Activated naive CD8-positive, alpha-beta T cell (primary cell): ENCODE data around the gene CELF2.

Source experiments
- H3K27ac Mint-ChIP-seq: one replicate; pipeline ENCODE4 v1.8.0; 2021; ENCODE audit warnings: mixed read lengths
- H3K27me3 Mint-ChIP-seq: one replicate; pipeline ENCODE4 v1.8.0; 2021; ENCODE audit warnings: mixed read lengths
- H3K36me3 Mint-ChIP-seq: one replicate; pipeline ENCODE4 v1.8.0; 2021; ENCODE audit warnings: mixed read lengths
- H3K4me1 Mint-ChIP-seq: one replicate; pipeline ENCODE4 v1.8.0; 2021; ENCODE audit warnings: low read depth, mixed read lengths
- H3K4me3 Mint-ChIP-seq: one replicate; pipeline ENCODE4 v1.8.0; 2021; ENCODE audit warnings: mild to moderate bottlenecking, mixed read lengths
- H3K9me3 Mint-ChIP-seq: one replicate; pipeline ENCODE4 v1.8.0; 2021; ENCODE audit warnings: low read depth, mixed read lengths

The CELF2 gene

DNA sequence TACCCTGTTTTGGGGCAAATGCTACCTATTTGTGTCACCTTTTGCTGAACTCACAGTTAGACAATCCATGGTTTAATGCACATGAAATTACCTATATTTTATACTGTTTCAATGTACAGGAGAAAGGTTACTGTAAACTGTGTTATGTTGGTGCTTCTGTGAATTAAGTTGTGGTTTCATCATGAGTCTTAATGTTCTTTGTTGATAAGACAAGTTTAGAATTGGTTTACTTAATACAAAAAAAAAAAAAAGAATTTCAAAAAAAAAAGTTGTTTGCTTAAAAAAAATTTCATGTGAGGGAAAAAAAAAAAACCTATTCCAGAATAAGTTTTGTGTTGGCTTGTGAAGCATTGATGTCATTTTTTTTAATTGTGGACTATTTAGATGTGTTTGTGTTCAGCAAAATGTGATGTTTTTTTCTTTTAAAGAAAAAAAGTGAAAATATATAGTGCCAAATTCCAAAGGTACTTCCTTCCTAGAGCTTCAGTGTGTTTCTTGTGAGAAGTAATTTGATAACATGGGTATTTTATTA lies 313.4 kb downstream of the CELF2 start:
- Mint-ChIP-seq H3K9me3 (no peaks in the 10 kb centered on the region), H3K4me3 (no peak overlapping the region), H3K27me3 (no peaks in the 10 kb centered on the region), H3K36me3 (peaks cover 4% of the 10 kb centered on the region), H3K27ac (peak overlapping the region; percentile 58), H3K4me1 (peaks cover 51% of the 10 kb centered on the region)

DNA sequence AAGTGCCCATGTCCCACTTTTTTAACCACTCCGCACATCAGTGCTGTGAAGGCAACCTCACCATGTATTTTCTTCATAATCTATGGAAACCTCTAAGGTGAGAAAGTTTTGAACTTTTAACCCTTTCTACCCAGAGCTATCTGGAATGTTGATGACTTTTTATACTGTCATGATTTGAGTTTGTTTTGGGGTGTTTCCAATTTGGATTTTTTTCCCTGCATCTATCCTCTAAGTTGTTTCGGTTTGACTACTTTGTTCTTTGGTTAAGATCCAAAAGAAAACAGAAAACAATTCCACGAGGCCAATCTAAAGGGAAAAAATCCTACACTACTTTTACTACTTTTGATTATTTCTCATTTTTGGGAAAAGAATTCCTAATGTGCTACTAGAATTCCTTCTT lies 314.1 kb downstream of the CELF2 start:
- H3K9me3 Mint-ChIP-seq: no peaks in the 10 kb centered on the region
- peak overlapping the region; percentile 91 for H3K27ac Mint-ChIP-seq
- peaks cover 53% of the 10 kb centered on the region for H3K4me1 Mint-ChIP-seq
- H3K4me3 Mint-ChIP-seq: no peak overlapping the region
- peaks cover 4% of the 10 kb centered on the region for H3K36me3 Mint-ChIP-seq
- no peaks in the 10 kb centered on the region for H3K27me3 Mint-ChIP-seq

DNA sequence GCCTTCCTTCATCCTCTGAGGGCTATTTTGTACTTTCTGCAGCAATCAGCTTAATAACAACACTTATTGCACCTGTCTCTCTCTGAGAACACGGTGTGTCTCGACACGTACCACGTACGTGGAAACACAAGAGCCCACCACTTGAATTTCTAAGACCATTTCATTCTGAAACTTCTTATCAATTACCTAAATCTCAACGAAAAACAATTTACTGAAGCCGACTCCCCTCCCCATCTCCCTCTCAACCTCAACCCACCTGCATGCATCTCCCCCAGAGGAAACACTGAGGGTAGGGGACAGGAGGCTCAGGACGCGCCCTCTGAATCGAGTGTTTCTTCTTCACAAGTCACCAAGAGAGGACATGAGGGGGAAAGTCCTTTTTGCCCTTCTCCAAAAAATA lies 315.2 kb downstream of the CELF2 start:
- no peaks in the 10 kb centered on the region for H3K9me3 Mint-ChIP-seq
- H3K27me3 Mint-ChIP-seq: no peaks in the 10 kb centered on the region
- H3K36me3 Mint-ChIP-seq: peaks cover 4% of the 10 kb centered on the region
- no peak overlapping the region for H3K4me3 Mint-ChIP-seq
- peaks cover 51% of the 10 kb centered on the region for H3K4me1 Mint-ChIP-seq
- H3K27ac Mint-ChIP-seq: peak overlapping the region; percentile 91

DNA sequence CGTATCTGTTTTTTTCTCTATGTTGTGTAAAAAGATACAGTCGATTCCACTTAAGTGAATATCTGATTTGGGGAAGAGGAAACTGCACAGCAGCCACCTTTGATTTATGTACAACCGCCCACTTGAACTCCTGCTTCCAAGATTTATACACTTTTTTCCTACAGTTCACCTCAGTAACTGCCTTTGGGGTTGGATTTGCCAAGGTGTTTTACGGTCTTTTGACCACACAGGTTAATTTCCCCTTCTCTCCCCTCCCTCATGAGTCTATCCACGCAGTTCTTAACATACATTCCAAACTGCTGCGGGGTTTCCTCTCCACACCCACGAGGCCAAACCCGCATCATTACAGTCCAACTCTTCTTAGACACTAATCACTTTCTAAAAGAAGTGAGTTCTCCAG lies 316.8 kb downstream of the CELF2 start:
- H3K9me3 Mint-ChIP-seq: no peaks in the 10 kb centered on the region
- no peaks in the 10 kb centered on the region for H3K27me3 Mint-ChIP-seq
- peaks cover 44% of the 10 kb centered on the region for H3K4me1 Mint-ChIP-seq
- H3K27ac Mint-ChIP-seq: peak overlapping the region; percentile 13
- no peak overlapping the region for H3K4me3 Mint-ChIP-seq
- H3K36me3 Mint-ChIP-seq: peaks cover 4% of the 10 kb centered on the region

DNA sequence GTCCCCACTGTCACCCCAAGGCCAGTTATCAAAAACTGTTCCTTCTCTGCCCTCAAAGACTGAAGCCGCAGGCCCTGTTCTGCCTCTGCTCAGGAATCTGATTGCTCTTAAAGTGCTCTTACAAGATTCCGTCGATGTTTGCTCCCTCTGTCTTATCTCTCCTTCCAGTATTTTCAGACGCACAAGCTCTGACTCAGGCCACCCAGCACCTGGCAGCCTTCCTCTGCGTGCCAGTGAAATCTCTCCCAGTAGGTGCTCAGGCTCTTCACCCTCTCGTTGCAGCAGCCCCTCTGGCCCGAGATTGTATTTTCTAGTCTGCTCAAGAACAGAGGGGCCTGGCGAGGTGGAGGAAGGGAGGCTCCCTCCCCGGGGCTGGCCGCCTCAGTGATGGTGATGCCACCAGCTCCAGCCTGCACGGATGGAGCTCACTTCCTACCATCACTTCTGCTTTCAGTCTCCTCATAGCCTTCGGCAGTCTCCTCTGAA lies 317.5 kb downstream of the CELF2 start:
- Mint-ChIP-seq H3K4me1 (peaks cover 38% of the 10 kb centered on the region), H3K27ac (peak overlapping the region; percentile 75), H3K4me3 (no peak overlapping the region)

DNA sequence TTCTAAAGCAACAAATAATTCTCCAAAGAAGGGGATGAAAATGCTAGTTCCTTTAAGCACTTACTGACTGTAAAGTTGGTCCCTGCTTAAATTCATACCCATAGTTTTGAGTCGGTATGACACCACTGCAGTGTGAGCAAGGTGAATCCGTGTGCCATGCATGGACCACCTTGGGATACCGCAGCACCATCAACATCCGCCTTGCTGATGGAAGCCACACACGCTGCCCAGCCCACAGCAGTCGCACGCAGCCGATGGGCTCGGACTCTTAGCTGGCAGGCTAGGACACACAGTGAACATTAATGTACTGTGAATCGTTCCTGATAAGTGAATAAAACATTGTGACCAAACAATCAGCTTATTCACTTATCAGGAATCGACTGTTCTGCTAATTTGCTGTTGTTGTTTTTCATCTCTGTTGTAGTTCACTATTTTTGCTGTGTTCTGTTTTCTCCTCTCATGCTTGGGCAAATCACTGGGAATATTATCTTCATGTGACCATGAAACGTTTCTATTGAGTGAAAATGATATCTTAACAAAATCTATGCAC lies 318.3 kb downstream of the CELF2 start:
- H3K4me1 Mint-ChIP-seq: peaks cover 35% of the 10 kb centered on the region
- H3K4me3 Mint-ChIP-seq: no peak overlapping the region
- H3K9me3 Mint-ChIP-seq: no peaks in the 10 kb centered on the region
- no peaks in the 10 kb centered on the region for H3K27me3 Mint-ChIP-seq
- no peaks in the 10 kb centered on the region for H3K36me3 Mint-ChIP-seq
- H3K27ac Mint-ChIP-seq: peak overlapping the region; percentile 67

More for the DNA sequence above, 317.5 kb downstream of the CELF2 start:
- Mint-ChIP-seq H3K27me3 (no peaks in the 10 kb centered on the region), H3K36me3 (peaks cover 2% of the 10 kb centered on the region), H3K9me3 (no peaks in the 10 kb centered on the region)

DNA sequence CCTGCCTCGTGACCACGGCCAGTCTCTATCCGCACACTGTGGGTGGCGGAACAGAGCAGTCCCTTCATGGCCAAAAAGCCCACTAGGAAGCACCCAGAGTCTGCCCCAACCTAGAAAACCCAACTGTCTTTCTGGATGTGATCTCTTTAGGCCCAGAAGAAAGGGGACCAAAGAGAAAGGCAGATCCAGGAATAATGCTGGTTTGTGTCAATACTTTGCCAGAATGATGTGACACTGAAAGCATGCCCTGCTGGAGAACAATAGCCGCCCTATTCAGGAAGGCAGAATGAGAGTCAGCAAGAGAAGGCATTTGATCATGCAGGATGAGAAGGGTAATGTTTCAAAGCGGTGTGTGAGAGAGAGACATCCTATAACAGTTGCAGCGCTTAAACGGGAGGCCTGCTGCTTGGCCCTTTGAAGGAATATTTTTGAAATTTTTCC lies 319.1 kb downstream of the CELF2 start:
- peaks cover 31% of the 10 kb centered on the region for H3K4me1 Mint-ChIP-seq
- H3K4me3 Mint-ChIP-seq: peak overlapping the region; percentile 47
- peak overlapping the region; percentile 86 for H3K27ac Mint-ChIP-seq
- H3K36me3 Mint-ChIP-seq: no peaks in the 10 kb centered on the region
- H3K27me3 Mint-ChIP-seq: no peaks in the 10 kb centered on the region
- H3K9me3 Mint-ChIP-seq: no peaks in the 10 kb centered on the region

DNA sequence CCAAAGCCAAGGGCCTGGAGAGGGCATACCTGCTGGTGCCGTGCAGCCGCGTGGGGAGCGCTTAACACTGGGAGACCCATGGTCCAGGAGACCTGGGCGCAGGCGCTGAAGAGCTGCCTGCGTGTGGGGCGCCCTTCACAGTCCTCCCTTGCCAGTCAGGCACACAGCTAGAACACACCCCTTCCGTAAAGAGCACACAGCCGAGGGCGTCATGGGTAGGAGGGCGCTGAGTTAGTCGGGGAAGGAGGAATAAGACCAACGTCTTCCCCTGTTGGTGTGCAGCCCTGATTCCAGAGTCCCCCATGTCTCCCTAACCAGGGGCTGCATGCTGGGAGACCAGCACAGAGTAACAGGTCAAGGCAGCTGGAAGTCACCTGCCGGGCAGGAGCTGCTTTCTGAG lies 319.8 kb downstream of the CELF2 start:
- Mint-ChIP-seq H3K9me3 (no peaks in the 10 kb centered on the region), H3K27ac (peak overlapping the region; percentile 86), H3K27me3 (no peaks in the 10 kb centered on the region), H3K36me3 (no peaks in the 10 kb centered on the region), H3K4me3 (peak overlapping the region; percentile 1), H3K4me1 (peaks cover 23% of the 10 kb centered on the region)

DNA sequence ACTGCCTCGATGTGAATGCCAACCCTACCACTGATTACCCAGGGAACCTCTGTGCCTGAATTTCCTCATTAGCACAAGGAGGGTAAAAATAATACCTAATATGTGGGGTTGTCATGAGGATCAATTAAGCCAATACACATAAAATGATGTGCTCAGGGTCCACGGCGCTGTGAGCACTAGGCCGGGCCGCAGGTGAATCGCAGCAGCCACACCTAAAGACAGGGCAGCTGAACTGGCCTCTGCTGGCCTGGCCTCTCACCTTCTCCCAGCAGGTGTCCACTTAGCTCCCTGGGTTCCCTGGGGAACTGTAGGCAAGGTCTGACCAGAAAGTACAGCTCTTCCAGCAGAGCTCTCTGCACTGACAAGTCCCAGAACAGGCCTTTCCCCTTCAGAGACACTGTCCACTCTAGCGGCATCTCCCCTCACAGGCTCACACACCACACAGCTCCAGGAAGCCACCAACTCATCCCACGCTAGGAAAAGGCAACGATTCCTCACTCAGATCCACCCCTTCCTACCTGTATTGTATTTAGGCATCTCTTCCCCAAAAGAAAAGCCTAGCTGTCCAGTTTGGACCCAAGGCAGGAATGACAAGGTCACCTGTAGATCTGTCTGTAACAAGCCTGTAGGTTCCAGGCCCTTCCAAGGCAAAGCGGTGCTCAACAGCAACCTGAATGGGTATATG lies 320.6 kb downstream of the CELF2 start:
- no peaks in the 10 kb centered on the region for H3K36me3 Mint-ChIP-seq
- no peaks in the 10 kb centered on the region for H3K27me3 Mint-ChIP-seq
- no peak overlapping the region for H3K4me3 Mint-ChIP-seq
- H3K27ac Mint-ChIP-seq: peak overlapping the region; percentile 64
- H3K9me3 Mint-ChIP-seq: no peaks in the 10 kb centered on the region
- peaks cover 16% of the 10 kb centered on the region for H3K4me1 Mint-ChIP-seq

DNA sequence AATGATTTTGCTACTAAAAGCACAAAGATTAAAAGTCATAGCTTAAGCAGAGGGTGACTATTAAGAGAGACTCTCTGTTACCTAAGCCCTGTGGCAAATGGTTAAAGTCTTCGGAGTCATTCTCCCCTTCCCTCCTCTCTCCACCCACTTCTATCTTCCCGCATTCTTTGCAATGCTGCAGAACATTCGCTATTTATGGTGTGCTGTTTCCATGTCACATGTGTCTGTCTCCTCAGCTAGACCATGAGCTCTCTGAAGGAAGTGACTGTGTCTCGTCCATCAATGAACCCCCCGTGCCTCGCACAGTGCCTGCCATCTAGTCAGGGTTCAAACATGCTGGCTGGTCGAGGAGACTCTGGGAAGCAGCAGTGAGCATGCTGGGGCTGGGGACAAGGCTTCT lies 321.3 kb downstream of the CELF2 start:
- H3K4me3 Mint-ChIP-seq: no peak overlapping the region
- H3K9me3 Mint-ChIP-seq: no peaks in the 10 kb centered on the region
- peaks cover 16% of the 10 kb centered on the region for H3K4me1 Mint-ChIP-seq
- no peaks in the 10 kb centered on the region for H3K36me3 Mint-ChIP-seq
- no peak overlapping the region for H3K27ac Mint-ChIP-seq
- H3K27me3 Mint-ChIP-seq: no peaks in the 10 kb centered on the region

DNA sequence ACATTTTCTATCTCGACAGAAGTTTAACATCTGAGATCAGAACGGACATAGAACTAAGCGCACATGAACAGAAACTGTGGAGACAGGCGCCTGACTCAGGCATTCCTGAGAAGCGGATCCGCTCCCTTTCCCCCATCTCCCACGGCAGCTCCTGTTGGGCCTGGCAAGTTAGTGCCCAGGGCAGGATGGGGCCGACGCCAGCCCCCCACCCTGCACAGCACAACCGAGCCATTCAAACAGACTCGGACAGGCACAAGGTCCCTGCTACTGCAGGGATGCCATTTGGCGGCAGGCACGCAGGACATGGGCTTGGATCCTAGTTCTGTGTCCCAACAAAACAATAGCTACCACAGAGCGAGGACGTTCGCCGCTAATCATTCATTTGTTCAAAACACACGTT lies 322.0 kb downstream of the CELF2 start:
- H3K36me3 Mint-ChIP-seq: no peaks in the 10 kb centered on the region
- H3K4me1 Mint-ChIP-seq: peaks cover 11% of the 10 kb centered on the region
- no peak overlapping the region for H3K4me3 Mint-ChIP-seq
- H3K27ac Mint-ChIP-seq: no peak overlapping the region
- H3K9me3 Mint-ChIP-seq: no peaks in the 10 kb centered on the region
- H3K27me3 Mint-ChIP-seq: no peaks in the 10 kb centered on the region

DNA sequence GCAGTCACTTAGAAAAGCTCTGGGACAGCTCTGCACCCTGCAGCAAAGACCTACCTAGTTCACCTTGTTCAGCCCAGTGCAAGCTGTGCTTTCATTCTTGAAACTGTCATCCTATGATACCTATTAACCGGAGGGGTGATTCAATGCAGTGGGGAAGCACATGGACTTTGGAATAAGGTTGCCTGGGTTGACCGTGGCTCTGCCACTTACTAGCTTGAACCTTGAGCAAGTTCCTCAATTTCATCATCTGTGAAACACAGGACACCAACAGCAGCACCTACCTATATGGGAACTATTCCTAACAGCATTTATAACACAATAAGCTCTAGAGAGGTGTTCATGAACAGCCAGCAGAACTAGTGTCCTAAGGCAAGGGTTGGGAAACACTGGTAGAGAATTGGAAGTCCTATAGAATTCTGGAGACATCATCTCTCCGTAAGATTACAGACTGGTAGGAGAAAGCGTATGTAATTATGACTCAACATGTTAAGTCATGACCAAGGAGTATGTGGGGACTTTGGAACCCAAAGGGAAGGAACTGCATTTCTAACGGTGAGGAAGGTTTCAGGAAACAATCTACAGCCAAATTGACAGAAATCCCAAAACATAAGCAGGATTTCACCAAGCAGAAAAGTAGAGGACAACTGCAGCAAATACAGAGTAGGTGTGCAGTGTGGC lies 323.8 kb downstream of the CELF2 start:
- Mint-ChIP-seq H3K27ac (no peak overlapping the region), H3K36me3 (no peaks in the 10 kb centered on the region), H3K4me1 (peaks cover 6% of the 10 kb centered on the region), H3K9me3 (no peaks in the 10 kb centered on the region), H3K27me3 (no peaks in the 10 kb centered on the region), H3K4me3 (no peak overlapping the region)

DNA sequence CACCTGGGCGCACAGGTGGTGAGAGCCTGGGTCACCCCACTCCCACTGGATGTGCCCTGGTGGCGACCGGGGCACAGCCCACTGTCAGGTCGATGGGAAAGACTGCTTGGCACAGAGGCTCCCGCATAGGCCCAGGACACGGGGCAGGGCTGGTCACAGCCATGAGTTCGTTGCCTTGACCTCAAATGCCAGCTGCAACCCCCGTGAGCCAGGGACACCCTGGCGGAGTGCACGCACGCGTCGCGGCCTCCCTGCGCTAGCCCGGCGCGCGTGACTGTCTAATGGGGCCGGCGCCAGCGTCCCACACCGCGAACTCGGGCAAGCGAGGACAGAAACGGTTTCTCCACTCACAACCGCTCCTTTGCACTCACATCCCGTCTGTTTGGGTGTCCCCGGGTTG lies 326.4 kb downstream of the CELF2 start:
- Mint-ChIP-seq H3K9me3 (peaks cover 3% of the 10 kb centered on the region), H3K4me3 (no peak overlapping the region), H3K4me1 (peaks cover 4% of the 10 kb centered on the region), H3K27ac (no peak overlapping the region), H3K27me3 (no peaks in the 10 kb centered on the region), H3K36me3 (peaks cover 5% of the 10 kb centered on the region)

DNA sequence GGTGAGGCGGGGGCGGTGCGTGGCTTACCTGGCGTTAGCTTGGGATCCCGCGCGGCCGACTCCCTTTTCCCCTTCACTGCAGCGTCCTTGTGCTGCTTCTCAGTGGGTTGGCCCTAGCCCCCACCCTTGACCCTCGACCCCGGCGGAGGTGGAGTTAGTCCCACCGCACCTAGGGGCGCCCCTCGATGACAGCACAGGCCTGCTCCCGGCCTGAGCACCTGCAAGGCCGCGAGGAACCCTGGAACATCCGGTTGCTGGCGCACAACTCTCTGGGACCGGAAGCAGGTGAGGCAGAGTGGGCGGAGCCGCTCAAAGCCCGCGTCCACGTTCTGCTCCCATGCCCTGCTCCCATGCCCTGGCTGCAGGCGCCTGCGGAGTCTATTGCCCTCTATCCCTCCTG lies 326.9 kb downstream of the CELF2 start:
- H3K4me1 Mint-ChIP-seq: peaks cover 4% of the 10 kb centered on the region
- peaks cover 3% of the 10 kb centered on the region for H3K9me3 Mint-ChIP-seq
- H3K27ac Mint-ChIP-seq: no peak overlapping the region
- H3K36me3 Mint-ChIP-seq: peaks cover 5% of the 10 kb centered on the region
- H3K27me3 Mint-ChIP-seq: no peaks in the 10 kb centered on the region
- no peak overlapping the region for H3K4me3 Mint-ChIP-seq
